Measurements from ENCODE around the gene DNAAF5. TPM values are rescaled to one million over a fixed set of nuclear protein-coding genes. Genes with fewer than 3 reads are reported as not detected.

DNAAF5 gene
- total and polyA plus RNA-seq, 9 of the 15 experiments (the other 6 are each of a cell fraction or from before 2014, with no cell fraction given) = 3.1 to 69.7 (median 19.1) TPM

GRCh38 chr7:785416-785815, 58.9 kb downstream of the DNAAF5 start (continued):
- TF ChIP-seq CTCFL (IDR thresholded peaks at IDR 0.05; ENCODE audit: borderline replicate concordance, insufficient read depth, low read depth, low read length, poor library complexity, severe bottlenecking) = no peak
- no peak for TF ChIP-seq TAF9B (IDR thresholded peaks at IDR 0.05; ENCODE audit: partially characterized antibody)
- TF ChIP-seq MAFK (IDR thresholded peaks at IDR 0.05; ENCODE audit: low read length) = no peak
- TF ChIP-seq ZNF586 (CRISPR knock-in tag; conservative IDR thresholded peaks at IDR 0.05) = no peak
- TF ChIP-seq ZNF561 (CRISPR knock-in tag; conservative IDR thresholded peaks at IDR 0.05) = no peak
- TF ChIP-seq HES1 (IDR thresholded peaks at IDR 0.05; ENCODE audit: low read depth) = no peak
- no peak for TF ChIP-seq DMBX1 (CRISPR knock-in tag; IDR thresholded peaks at IDR 0.05; ENCODE audit: borderline replicate concordance)
- no peak for TF ChIP-seq CLOCK (CRISPR knock-in tag; IDR thresholded peaks at IDR 0.05; ENCODE audit: borderline replicate concordance)

Data from K562 (cell line).